DOHH2 (cell line): ENCODE measurements around the gene GPR55.

Experiments
- H3F3A ChIP-seq: fragments of 200-600 bp; sonication (generic), shearing (Covaris generic); 2 replicates; pipeline ENCODE4 v1.6.0; 2016; ENCODE audit warnings: antibody characterized with exemption, mild to moderate bottlenecking; ENCODE audit not compliant: control insufficient read depth, insufficient read depth
- H3K27ac ChIP-seq: fragments of 200-600 bp; sonication (generic); 2 replicates; pipeline ENCODE4 v1.5.1; 2014; ENCODE audit warnings: low read depth, mild to moderate bottlenecking, low read length, moderate library complexity
- H3K27me3 ChIP-seq: fragments of 200-600 bp; sonication (generic); 2 replicates; pipeline ENCODE4 v1.6.1; 2014; ENCODE audit warnings: mild to moderate bottlenecking, low read length, mixed read lengths; ENCODE audit not compliant: control insufficient read depth
- H3K36me3 ChIP-seq: fragments of 200-600 bp; sonication (generic); 2 replicates; pipeline ENCODE4 v1.6.1; 2014; ENCODE audit warnings: mild to moderate bottlenecking, low read length, moderate library complexity, mixed read lengths; ENCODE audit not compliant: control insufficient read depth
- H3K4me1 ChIP-seq: fragments of 200-600 bp; sonication (generic); 2 replicates; pipeline ENCODE4 v1.6.1; 2014; ENCODE audit warnings: mild to moderate bottlenecking, low read length, mixed read lengths; ENCODE audit not compliant: control insufficient read depth
- H3K4me2 ChIP-seq: fragments of 200-600 bp; sonication (generic); 2 replicates; pipeline ENCODE4 v1.6.0; 2014; ENCODE audit warnings: mild to moderate bottlenecking, low read length, moderate library complexity
- H3K4me3 ChIP-seq: fragments of 200-600 bp; sonication (generic); 2 replicates; pipeline ENCODE4 v1.5.1; 2014; ENCODE audit warnings: mild to moderate bottlenecking, low read length, mixed read lengths
- H3K79me2 ChIP-seq: fragments of 200-600 bp; sonication (generic); 2 replicates; pipeline ENCODE4 v1.6.1; 2014; ENCODE audit warnings: mild to moderate bottlenecking, low read length, mixed read lengths; ENCODE audit not compliant: control insufficient read depth
- H3K9me2 ChIP-seq: fragments of 200-600 bp; sonication (generic); replicated peaks from 2 replicates; pipeline ENCODE4 v1.6.1; 2014; ENCODE audit warnings: mild to moderate bottlenecking, low read length, mixed read lengths; ENCODE audit not compliant: control insufficient read depth
- H3K9me3 ChIP-seq: fragments of 200-600 bp; sonication (generic); 2 replicates; pipeline ENCODE4 v1.6.1; 2014; ENCODE audit warnings: antibody characterized with exemption, low read length, mixed read lengths; ENCODE audit not compliant: control insufficient read depth, insufficient read depth
- H4K20me1 ChIP-seq: fragments of 200-600 bp; sonication (generic); 2 replicates; pipeline ENCODE4 v1.6.0; 2014; ENCODE audit warnings: low read depth, mild to moderate bottlenecking, antibody characterized with exemption, low read length, moderate library complexity; ENCODE audit not compliant: control insufficient read depth, insufficient read depth
- EZH2phosphoT487 ChIP-seq: fragments of 200-600 bp; sonication (generic); IDR thresholded peaks from 2 replicates; pipeline ENCODE4 v1.6.1; 2017; ENCODE audit warnings: borderline replicate concordance, mild to moderate bottlenecking, antibody characterized with exemption, low read length, moderate library complexity, mixed read lengths
- TF ChIP-seq, protein P1 (sequence below): fragments of 200-600 bp; sonication (generic); IDR thresholded peaks from one replicate; pipeline ENCODE4 v1.5.1; 2014; ENCODE audit warnings: antibody characterized with exemption, mild to moderate bottlenecking, low read depth, low read length; ENCODE audit not compliant: poor library complexity, severe bottlenecking

Gene GPR55

DNA sequence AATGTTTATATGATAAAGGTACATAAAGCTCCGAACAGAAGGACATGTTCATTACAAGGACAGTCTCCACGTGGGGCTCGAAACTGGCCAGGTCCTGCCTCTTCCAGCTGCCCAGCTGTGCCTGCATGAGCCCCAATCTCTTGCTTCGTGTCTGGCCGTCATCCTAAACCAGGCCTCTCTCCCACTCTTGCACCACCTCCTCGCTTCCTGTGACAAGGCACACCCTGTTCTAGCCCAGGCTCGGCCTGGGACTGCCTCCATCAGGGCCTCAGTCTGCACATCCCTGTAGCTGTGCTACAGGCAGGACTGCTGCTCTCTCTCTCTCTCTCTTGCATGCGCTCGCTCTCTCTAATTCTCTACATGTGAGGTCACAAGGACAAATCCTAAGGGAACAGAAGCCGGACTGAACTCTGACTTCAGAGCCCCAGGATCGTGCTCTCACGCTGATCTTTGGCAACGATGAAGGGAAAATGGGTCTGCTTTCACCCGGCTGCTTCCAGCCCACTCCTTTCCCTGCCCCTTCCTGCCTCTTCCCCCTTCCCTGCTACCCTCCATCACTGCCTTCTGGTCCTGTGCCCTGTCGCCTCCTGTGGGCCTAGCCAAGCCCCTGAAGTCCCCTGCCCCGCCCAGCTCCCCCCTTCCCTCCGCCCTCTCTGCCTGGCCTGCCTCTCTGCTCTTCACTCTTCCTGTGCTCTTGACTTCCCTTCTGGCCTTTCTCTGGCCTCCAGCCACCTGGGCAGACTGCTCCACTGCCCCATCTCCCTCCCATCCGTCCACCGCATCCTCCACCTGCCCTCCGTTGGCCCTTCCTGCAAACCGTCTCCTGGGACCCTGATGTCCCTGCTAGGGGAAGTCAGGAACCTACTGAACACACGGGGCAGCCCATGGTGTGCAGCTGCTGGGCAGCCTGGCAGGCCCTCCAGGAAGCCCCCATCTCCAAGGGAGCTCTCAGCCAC lies 7.8 kb upstream of the GPR55 start:
- H3K27ac ChIP-seq: no peak overlapping the region
- H3K27me3 ChIP-seq: no peaks in the 10 kb centered on the region
- H3K36me3 ChIP-seq: no peaks in the 10 kb centered on the region
- H3F3A ChIP-seq: no peaks in the 10 kb centered on the region
- H3K9me2 ChIP-seq: no peaks in the 10 kb centered on the region
- peaks cover 12% of the 10 kb centered on the region; the same call in 1 of the 2 replicates for H3K9me3 ChIP-seq
- peaks cover 3% of the 10 kb centered on the region for H3K4me1 ChIP-seq
- no peaks in the 10 kb centered on the region for H3K79me2 ChIP-seq
- H4K20me1 ChIP-seq: no peaks in the 10 kb centered on the region
- H3K4me2 ChIP-seq: no peak overlapping the region
- TF ChIP-seq, protein P1, sequence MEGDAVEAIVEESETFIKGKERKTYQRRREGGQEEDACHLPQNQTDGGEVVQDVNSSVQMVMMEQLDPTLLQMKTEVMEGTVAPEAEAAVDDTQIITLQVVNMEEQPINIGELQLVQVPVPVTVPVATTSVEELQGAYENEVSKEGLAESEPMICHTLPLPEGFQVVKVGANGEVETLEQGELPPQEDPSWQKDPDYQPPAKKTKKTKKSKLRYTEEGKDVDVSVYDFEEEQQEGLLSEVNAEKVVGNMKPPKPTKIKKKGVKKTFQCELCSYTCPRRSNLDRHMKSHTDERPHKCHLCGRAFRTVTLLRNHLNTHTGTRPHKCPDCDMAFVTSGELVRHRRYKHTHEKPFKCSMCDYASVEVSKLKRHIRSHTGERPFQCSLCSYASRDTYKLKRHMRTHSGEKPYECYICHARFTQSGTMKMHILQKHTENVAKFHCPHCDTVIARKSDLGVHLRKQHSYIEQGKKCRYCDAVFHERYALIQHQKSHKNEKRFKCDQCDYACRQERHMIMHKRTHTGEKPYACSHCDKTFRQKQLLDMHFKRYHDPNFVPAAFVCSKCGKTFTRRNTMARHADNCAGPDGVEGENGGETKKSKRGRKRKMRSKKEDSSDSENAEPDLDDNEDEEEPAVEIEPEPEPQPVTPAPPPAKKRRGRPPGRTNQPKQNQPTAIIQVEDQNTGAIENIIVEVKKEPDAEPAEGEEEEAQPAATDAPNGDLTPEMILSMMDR: no peak
- TF ChIP-seq EZH2phosphoT487: no peak
- H3K4me3 ChIP-seq: no peak overlapping the region

DNA sequence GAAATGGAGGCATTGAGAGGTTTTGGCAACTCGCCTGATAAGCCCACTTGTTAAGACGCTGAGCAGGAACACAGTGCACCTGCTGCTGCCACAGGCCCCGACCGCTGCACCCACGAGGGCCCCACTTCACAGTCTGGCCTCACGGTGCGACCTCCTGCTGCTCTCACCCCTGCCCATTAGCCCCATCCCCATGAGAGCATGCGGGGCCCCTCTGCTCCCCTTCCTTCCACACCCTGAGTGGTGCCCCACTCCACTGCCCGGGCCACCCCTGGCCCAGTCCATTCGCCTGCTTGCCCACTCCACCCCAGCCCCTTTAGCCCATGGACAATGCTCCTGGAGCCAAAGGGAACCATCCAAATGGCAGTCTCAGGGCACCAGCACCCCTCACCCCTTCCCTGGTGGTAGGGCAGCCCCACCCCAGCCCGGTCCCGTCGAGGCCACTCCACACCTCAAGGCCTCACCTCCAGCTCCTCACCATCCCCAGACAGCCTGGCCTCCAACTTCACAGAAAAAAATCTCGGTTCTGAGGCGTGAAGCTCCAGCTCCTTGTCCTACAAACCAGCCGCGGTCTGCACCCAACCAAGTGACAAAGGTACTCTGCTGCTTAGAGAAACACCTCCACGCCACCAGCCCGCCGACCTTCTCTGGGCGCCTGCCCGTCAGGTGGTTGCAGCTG lies 6.7 kb upstream of the GPR55 start:
- Histone ChIP-seq H3K4me2 (no peak overlapping the region), H3K9me2 (no peaks in the 10 kb centered on the region), H3K9me3 (0 out of 2 replicates have a peak, but pooled peaks cover 4% of the 10 kb centered on the region), H3K4me1 (no peaks in the 10 kb centered on the region), H3K79me2 (no peaks in the 10 kb centered on the region), H4K20me1 (no peaks in the 10 kb centered on the region), H3K27ac (no peak overlapping the region), H3K4me3 (no peak overlapping the region), H3K27me3 (no peaks in the 10 kb centered on the region), H3F3A (no peaks in the 10 kb centered on the region), H3K36me3 (no peaks in the 10 kb centered on the region)
- TF ChIP-seq, protein P1: no peak
- no peak for TF ChIP-seq EZH2phosphoT487

DNA sequence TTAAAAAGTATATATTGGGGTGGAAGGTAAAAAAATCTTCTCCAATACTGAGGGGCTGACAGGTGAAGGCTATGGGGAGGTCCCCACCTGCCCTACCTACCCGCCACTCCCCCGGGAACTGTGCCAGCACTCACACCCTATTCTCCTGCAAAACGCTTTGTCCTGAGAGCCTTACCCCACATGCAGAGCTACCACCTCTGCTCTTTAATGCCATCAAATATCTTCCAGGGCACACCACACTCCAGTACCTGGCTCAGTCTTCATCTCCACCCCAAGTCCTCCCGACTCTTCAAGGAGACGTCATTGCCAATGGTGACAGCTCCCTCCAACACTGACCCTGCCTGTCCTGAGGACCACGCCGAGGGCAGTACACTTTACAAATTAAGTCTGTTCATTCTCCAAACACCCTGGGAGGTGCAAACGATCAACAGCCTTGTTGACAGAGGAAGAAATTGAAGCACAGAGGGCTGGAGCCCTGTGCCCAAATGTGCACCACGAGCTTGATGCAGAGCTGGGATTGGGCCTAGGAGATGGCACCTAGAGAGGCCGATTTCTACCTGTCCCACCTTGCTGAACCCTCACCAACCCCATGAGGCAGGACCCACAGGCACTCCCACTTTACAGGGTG lies 6.0 kb upstream of the GPR55 start:
- Histone ChIP-seq H3K4me2 (no peak overlapping the region), H4K20me1 (no peaks in the 10 kb centered on the region), H3K4me1 (no peaks in the 10 kb centered on the region), H3K4me3 (no peak overlapping the region), H3K27ac (no peak overlapping the region), H3K9me3 (no peaks in the 10 kb centered on the region), H3K9me2 (no peaks in the 10 kb centered on the region), H3F3A (no peaks in the 10 kb centered on the region), H3K36me3 (no peaks in the 10 kb centered on the region), H3K27me3 (no peaks in the 10 kb centered on the region), H3K79me2 (no peaks in the 10 kb centered on the region)
- TF ChIP-seq EZH2phosphoT487: no peak
- TF ChIP-seq, protein P1: no peak
